A549 (cell line): Measurements from ENCODE around the gene FAR1.

ENCODE experiments used
- JUN ChIP-seq, 2 experiments: fragments of >200 bp; sonication (Bioruptor Twin); formaldehyde crosslinking; IDR thresholded peaks; 2 replicates in 1 of 2; 3 replicates in 1 of 2; pipeline ENCODE4 v1.6.1; 2016 to 2017
- POLR2A ChIP-seq: IDR thresholded peaks from 2 replicates; pipeline ENCODE4 v1.6.1; 2012; ENCODE audit warnings: mild to moderate bottlenecking, low read length
- RNF2 ChIP-seq: fragments of 200-600 bp; sonication (generic); IDR thresholded peaks from 2 replicates; pipeline ENCODE4 v1.6.1; 2016; ENCODE audit warnings: low read depth, mild to moderate bottlenecking, antibody characterized with exemption, moderate library complexity, borderline replicate concordance
- SREBF2 ChIP-seq: fragments of 450-650 bp; IDR thresholded peaks from 2 replicates; pipeline ENCODE4 v1.6.1; 2014; ENCODE audit warnings: mild to moderate bottlenecking, moderate library complexity
- TF ChIP-seq, protein P1 (sequence below): fragments of >200 bp; sonication (Bioruptor Twin); formaldehyde crosslinking; IDR thresholded peaks from 3 replicates; pipeline ENCODE4 v1.5.1; 2016
- TF ChIP-seq, protein P2 (sequence below): fragments of >200 bp; sonication (Bioruptor Twin); formaldehyde crosslinking; IDR thresholded peaks from 2 replicates; pipeline ENCODE4 v1.6.1; 2016

DNA sequence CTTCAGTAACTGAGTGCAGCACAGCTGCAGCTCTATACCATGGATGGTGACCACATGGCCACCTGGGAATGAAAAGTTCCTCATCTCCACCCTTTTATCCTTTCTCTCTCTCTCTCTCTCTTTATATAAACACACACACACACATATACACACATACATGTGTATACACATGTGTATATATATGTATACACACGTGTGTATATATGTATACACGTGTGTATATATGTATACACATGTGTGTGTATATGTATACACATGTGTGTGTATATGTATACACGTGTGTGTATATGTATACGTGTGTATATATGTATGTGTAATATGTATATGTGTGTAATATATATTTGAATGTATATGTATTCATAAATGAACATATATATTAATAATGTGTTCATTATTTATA is 18.8 kb upstream of the FAR1 start:
- TF ChIP-seq, protein P1, sequence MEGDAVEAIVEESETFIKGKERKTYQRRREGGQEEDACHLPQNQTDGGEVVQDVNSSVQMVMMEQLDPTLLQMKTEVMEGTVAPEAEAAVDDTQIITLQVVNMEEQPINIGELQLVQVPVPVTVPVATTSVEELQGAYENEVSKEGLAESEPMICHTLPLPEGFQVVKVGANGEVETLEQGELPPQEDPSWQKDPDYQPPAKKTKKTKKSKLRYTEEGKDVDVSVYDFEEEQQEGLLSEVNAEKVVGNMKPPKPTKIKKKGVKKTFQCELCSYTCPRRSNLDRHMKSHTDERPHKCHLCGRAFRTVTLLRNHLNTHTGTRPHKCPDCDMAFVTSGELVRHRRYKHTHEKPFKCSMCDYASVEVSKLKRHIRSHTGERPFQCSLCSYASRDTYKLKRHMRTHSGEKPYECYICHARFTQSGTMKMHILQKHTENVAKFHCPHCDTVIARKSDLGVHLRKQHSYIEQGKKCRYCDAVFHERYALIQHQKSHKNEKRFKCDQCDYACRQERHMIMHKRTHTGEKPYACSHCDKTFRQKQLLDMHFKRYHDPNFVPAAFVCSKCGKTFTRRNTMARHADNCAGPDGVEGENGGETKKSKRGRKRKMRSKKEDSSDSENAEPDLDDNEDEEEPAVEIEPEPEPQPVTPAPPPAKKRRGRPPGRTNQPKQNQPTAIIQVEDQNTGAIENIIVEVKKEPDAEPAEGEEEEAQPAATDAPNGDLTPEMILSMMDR: no peak
- no peak for TF ChIP-seq JUN (IDR thresholded peaks at IDR 0.05)
- TF ChIP-seq RNF2: no peak
- TF ChIP-seq, protein P2, sequence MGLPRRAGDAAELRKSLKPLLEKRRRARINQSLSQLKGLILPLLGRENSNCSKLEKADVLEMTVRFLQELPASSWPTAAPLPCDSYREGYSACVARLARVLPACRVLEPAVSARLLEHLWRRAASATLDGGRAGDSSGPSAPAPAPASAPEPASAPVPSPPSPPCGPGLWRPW: no peak
- no peak for TF ChIP-seq SREBF2
- TF ChIP-seq POLR2A: no peak
